Peyer's patch (tissue), 4 donors: ENCODE measurements around the gene SERTAD4. TPM values are rescaled to one million over a fixed set of nuclear protein-coding genes. Genes with fewer than 3 reads are reported as not detected.

Experiments
- DNase-seq, 3 donors: peaks; one replicate each; pipeline ENCODE4 v3.0.0-alpha.2; 2017 to 2019
- H3K27ac ChIP-seq, 4 donors: fragments of 200-600 bp; sonication (generic); one replicate each; pipeline ENCODE4 v1.5.1; 2016 to 2019
- H3K27me3 ChIP-seq, 2 donors: fragments of 200-600 bp; sonication (generic); one replicate each; pipeline ENCODE4 v1.5.1; 2019
- H3K36me3 ChIP-seq, 3 donors: fragments of 200-600 bp; sonication (generic); one replicate each; pipeline ENCODE4 v1.5.1; 2016 to 2019
- H3K4me1 ChIP-seq, 4 donors: fragments of 200-600 bp; sonication (generic); one replicate each; pipeline ENCODE4 v1.5.1; 2016 to 2019
- H3K4me3 ChIP-seq, 4 donors: fragments of 200-600 bp; sonication (generic); 1 replicate in 3 of 4; 2 replicates in 1 of 4; pipeline ENCODE4 v1.5.1; 2016 to 2019; ENCODE audit warnings: mild to moderate bottlenecking in 1 of 4
- H3K9me3 ChIP-seq, 4 donors: fragments of 200-600 bp; sonication (generic); one replicate each; pipeline ENCODE4 v1.5.1; 2016 to 2019; ENCODE audit warnings: mild to moderate bottlenecking in 1 of 4
- CTCF ChIP-seq, 6 experiments: fragments of 450-650 bp in 4 of 6; fragments of 200-600 bp in 2 of 6; sonication (generic) in 1 of 6; IDR thresholded peaks; one replicate each; pipeline ENCODE4 v1.5.1; 2017 to 2019; ENCODE audit warnings: antibody characterized with exemption in 6 of 6, mild to moderate bottlenecking in 3 of 6, moderate library complexity in 1 of 6
- POLR2A ChIP-seq, 2 donors: fragments of 450-650 bp; IDR thresholded peaks; one replicate each; pipeline ENCODE4 v1.5.1; 2017; ENCODE audit warnings: antibody characterized with exemption in 2 of 2, mild to moderate bottlenecking in 2 of 2, moderate library complexity in 2 of 2
- total RNA-seq, 4 donors: library from RNA; depleted of rRNA; stranded (reverse); fragments of >200 nt; gene quantifications; one replicate each; pipeline ENCODE4 v1.1.0, GENCODE V29; 2016

SERTAD4 gene
- total RNA-seq, 4 donors from 2014 or later: 0.18 to 1.7 (median 1.3) TPM

- Histone ChIP-seq H3K4me3 (no peak overlapping the region), H3K9me3 (no peaks in the 10 kb centered on the region), H3K36me3 (no peaks in the 10 kb centered on the region), H3K4me1 (peaks cover 4 to 35% (median 7%) of the 10 kb centered on the region in 4 donors), H3K27me3 (peaks cover 0 to 6% of the 10 kb centered on the region in 2 donors), H3K27ac (peak overlapping the region in 2 of 4 donors; percentile 27 to 77)
- DNase-seq: no peak
- TF ChIP-seq CTCF (IDR thresholded peaks at IDR 0.05) (no peak), POLR2A (IDR thresholded peaks at IDR 0.05) (no peak)
Measured at GRCh38 chr1:210237981-210238380, 5.4 kb downstream of the SERTAD4 start.

- Histone ChIP-seq H3K4me3 (no peak overlapping the region), H3K27me3 (no peaks in the 10 kb centered on the region), H3K27ac (no peak overlapping the region), H3K9me3 (no peaks in the 10 kb centered on the region), H3K36me3 (no peaks in the 10 kb centered on the region), H3K4me1 (peaks cover 0 to 20% (median 0%) of the 10 kb centered on the region in 4 donors)
- no peak for TF ChIP-seq POLR2A (IDR thresholded peaks at IDR 0.05)
- peak in 4 of 6 experiments; percentile 18 to 39 (median 28) for TF ChIP-seq CTCF (IDR thresholded peaks at IDR 0.05)
- DNase-seq: no peak
Measured at GRCh38 chr1:210239349-210240111, 6.9 kb downstream of the SERTAD4 start.

GRCh38 chr1:210241121-210241520 lies 8.5 kb downstream of the SERTAD4 start:
- TF ChIP-seq CTCF (IDR thresholded peaks at IDR 0.05) (no peak), POLR2A (IDR thresholded peaks at IDR 0.05) (no peak)
- Histone ChIP-seq H3K4me3 (no peak overlapping the region), H3K9me3 (no peaks in the 10 kb centered on the region), H3K27ac (no peak overlapping the region), H3K36me3 (no peaks in the 10 kb centered on the region), H3K27me3 (no peaks in the 10 kb centered on the region), H3K4me1 (peaks cover 0 to 18% (median 0%) of the 10 kb centered on the region in 4 donors)
- DNase-seq: no peak

GRCh38 chr1:210244746-210245367 lies 12.3 kb downstream of the SERTAD4 start:
- DNase-seq: no peak
- Histone ChIP-seq H3K4me1 (no peaks in the 10 kb centered on the region), H3K27me3 (no peaks in the 10 kb centered on the region), H3K27ac (no peak overlapping the region), H3K4me3 (no peak overlapping the region), H3K9me3 (no peaks in the 10 kb centered on the region), H3K36me3 (no peaks in the 10 kb centered on the region)
- no peak for TF ChIP-seq CTCF (IDR thresholded peaks at IDR 0.05)
- TF ChIP-seq POLR2A (IDR thresholded peaks at IDR 0.05): no peak

- no peak for DNase-seq
- H3K4me3 ChIP-seq: no peak overlapping the region
- no peaks in the 10 kb centered on the region for H3K36me3 ChIP-seq
- peaks cover 0 to 13% (median 2%) of the 10 kb centered on the region in 4 donors for H3K4me1 ChIP-seq
- no peak for TF ChIP-seq POLR2A (IDR thresholded peaks at IDR 0.05)
- TF ChIP-seq CTCF (IDR thresholded peaks at IDR 0.05): no peak
- no peaks in the 10 kb centered on the region for H3K9me3 ChIP-seq
- H3K27ac ChIP-seq: no peak overlapping the region
- H3K27me3 ChIP-seq: no peaks in the 10 kb centered on the region
Measured at GRCh38 chr1:210246447-210246846, 13.9 kb downstream of the SERTAD4 start.
